HG02870 (cell line): ENCODE data around the gene MISFA.
"Not testable (repeated sequence)": the region's sequence is repeated elsewhere in the genome, so short reads cannot be mapped to it uniquely, and the experiment has no call there.

Source experiments
- ATAC-seq: cut with Tn5 transposase; IDR thresholded peaks from one replicate; pipeline ENCODE4 v1.9.1; 2021; ENCODE audit warnings: mild to moderate bottlenecking, moderate library complexity; ENCODE audit not compliant: unreplicated experiment

The MISFA gene

GRCh38 chr11:18599739-18600230 lies at the start of gene MISFA:
MISFA (plus strand) TSS chr11:18599789; CDS start chr11:18599929, 140 bp downstream.
- no peak for ATAC-seq

GRCh38 chr11:18563090-18563730 lies 36.4 kb upstream of the MISFA start:
- no peak for ATAC-seq

- no peak for ATAC-seq
Observed at GRCh38 chr11:18564149-18564548, 35.4 kb upstream of the MISFA start.

- no peak for ATAC-seq
Observed at GRCh38 chr11:18566406-18566805, 33.2 kb upstream of the MISFA start.

GRCh38 chr11:18567081-18567480 lies 32.5 kb upstream of the MISFA start:
- no peak for ATAC-seq

- ATAC-seq = no peak
Observed at GRCh38 chr11:18575361-18575760, 24.2 kb upstream of the MISFA start.

GRCh38 chr11:18578975-18579598 lies 20.5 kb upstream of the MISFA start:
- peak; percentile 72 for ATAC-seq

GRCh38 chr11:18580113-18580766 lies 19.3 kb upstream of the MISFA start:
- no peak for ATAC-seq

- ATAC-seq = no peak
Observed at GRCh38 chr11:18581825-18582224, 17.8 kb upstream of the MISFA start.

GRCh38 chr11:18588297-18589252 lies 11.0 kb upstream of the MISFA start, which contains the start of gene UEVLD:
UEVLD (minus strand) TSS chr11:18588734; CDS start chr11:18588654, 80 bp downstream.
- peak; percentile 50 for ATAC-seq

- ATAC-seq = peak; percentile 31
Observed at GRCh38 chr11:18590571-18590970, 9.0 kb upstream of the MISFA start.

GRCh38 chr11:18594088-18594487 lies 5.5 kb upstream of the MISFA start:
- ATAC-seq = not testable (repeated sequence)

GRCh38 chr11:18594999-18595749 lies 4.4 kb upstream of the MISFA start:
- no peak for ATAC-seq

- ATAC-seq = no peak
Observed at GRCh38 chr11:18600915-18601569, 1.5 kb downstream of the MISFA start.

GRCh38 chr11:18608376-18608775 lies 8.8 kb downstream of the MISFA start:
- ATAC-seq = no peak

GRCh38 chr11:18611196-18611595 lies 11.6 kb downstream of the MISFA start:
- ATAC-seq = no peak

- no peak for ATAC-seq
Observed at GRCh38 chr11:18612394-18612793, 12.8 kb downstream of the MISFA start.

GRCh38 chr11:18614667-18615066 lies 15.1 kb downstream of the MISFA start:
- no peak for ATAC-seq

- peak; percentile 91 for ATAC-seq
Observed at GRCh38 chr11:18615628-18616392, 16.2 kb downstream of the MISFA start.
